AG04449 (cell line): ENCODE results near the gene ATP5F1E.

Experiments used
- CTCF ChIA-PET: fragments of 350-600 bp; formaldehyde crosslinking; extraction: SDS; loops from one replicate; lab custom pipeline; 2021; ENCODE audit warnings: antibody characterized with exemption; lab: Yijun Ruan, JAX
- POLR2A ChIA-PET: fragments of 400-600, 350-600 bp; formaldehyde crosslinking; extraction: SDS; loops from one replicate; lab custom pipeline; 2020; ENCODE audit warnings: antibody characterized with exemption, inconsistent platforms; lab: Yijun Ruan, JAX
- DNase-seq: peaks from one replicate; pipeline ENCODE4 v3.0.0-alpha.2; 2010; ENCODE audit warnings: low read depth, low spot score
- H3K4me3 ChIP-seq: 2 replicates; pipeline ENCODE4 v1.5.1; 2011; ENCODE audit warnings: low read depth, mild to moderate bottlenecking, control low read depth, low read length
- TF ChIP-seq, protein P1 (sequence below): IDR thresholded peaks from one replicate; pipeline ENCODE4 v1.5.1; 2011; ENCODE audit warnings: mild to moderate bottlenecking, moderate library complexity, low read length, control low read depth, inconsistent platforms; ENCODE audit not compliant: insufficient read depth; ENCODE audit errors: missing control alignments

ATP5F1E gene

DNA sequence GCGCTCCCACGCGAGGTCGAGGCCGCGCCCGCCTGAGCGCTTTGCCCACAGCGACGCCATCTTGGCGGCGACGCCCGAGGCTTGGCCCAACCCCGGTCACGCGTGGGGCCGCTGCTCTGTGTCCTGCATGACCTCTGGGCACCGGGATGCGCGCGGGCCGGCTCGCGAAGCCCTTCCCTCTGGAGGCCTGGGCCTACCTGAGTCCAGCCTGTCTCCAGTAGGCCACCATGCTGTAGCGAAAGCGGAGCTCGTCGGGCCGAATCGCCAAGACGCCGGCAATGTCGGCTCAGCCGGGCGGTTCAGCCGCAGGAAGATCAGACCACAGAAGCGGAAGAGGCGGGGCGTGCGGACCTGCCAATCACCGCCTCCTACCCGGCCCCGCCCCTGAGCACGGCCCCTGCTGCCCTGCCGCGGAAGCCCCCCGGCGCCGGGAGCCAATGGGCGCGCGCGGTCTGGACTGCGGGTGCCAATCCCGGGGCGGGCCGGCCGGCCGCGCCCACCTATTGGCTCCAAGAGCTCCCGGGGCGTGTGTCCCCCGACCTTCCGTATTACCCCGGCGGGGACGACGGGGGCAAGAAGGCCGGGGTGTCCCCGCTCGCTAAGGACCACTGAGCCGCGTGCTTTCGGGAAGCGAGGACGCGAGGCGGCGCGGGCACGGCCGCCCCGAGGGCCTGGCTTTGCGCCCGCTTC, at the start of gene ATP5F1E:
Gene ATP5F1E, minus strand, starts transcription at position 313 of the 690 bp plus-strand sequence. Its CDS starts 84 bp downstream, at position 229.
- ChIA-PET POLR2A (interaction anchor here (0.6 to 1.8 kb wide), 18 partner anchors 8 to 458 kb away, joined by 3 to 13 read pairs (median 4); partner anchors contain the start of genes PRELID3B and TUBB1), CTCF (interaction anchor here (0.8 to 2.1 kb wide), 9 partner anchors 9 to 162 kb away, joined by 3 to 8 read pairs (median 3); no protein-coding TSS in a partner anchor)
- no peak for DNase-seq
- peak within 1 kb of the TSS; percentile 79 for H3K4me3 ChIP-seq
- TF ChIP-seq, protein P1, sequence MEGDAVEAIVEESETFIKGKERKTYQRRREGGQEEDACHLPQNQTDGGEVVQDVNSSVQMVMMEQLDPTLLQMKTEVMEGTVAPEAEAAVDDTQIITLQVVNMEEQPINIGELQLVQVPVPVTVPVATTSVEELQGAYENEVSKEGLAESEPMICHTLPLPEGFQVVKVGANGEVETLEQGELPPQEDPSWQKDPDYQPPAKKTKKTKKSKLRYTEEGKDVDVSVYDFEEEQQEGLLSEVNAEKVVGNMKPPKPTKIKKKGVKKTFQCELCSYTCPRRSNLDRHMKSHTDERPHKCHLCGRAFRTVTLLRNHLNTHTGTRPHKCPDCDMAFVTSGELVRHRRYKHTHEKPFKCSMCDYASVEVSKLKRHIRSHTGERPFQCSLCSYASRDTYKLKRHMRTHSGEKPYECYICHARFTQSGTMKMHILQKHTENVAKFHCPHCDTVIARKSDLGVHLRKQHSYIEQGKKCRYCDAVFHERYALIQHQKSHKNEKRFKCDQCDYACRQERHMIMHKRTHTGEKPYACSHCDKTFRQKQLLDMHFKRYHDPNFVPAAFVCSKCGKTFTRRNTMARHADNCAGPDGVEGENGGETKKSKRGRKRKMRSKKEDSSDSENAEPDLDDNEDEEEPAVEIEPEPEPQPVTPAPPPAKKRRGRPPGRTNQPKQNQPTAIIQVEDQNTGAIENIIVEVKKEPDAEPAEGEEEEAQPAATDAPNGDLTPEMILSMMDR = no peak

DNA sequence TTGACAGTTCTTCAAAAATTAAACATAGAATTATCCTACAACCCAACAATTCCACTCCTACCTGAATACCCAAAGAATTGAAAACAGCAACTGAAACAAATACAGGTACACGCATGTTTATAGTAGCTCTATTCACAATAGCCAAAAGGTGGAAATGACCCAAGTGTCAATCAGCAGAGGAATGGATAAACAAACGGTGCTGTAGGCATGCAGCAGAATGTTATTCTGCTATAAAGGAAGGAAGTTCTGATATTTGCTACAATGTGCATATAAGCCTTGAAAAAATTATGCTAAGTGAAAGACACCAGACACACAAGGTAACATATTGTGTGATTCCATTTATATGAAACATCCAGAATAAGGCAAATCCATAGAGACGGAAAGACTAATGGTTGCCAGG, 48.9 kb upstream of the ATP5F1E start:
- TF ChIP-seq, protein P1 = no peak
- ChIA-PET CTCF (interaction anchor here (1.1 to 1.3 kb wide), 2 partner anchors 10 to 24 kb away, joined by 4 read pairs; no protein-coding TSS in a partner anchor), POLR2A (no interaction called here)
- no peak overlapping the region for H3K4me3 ChIP-seq
- no peak for DNase-seq

DNA sequence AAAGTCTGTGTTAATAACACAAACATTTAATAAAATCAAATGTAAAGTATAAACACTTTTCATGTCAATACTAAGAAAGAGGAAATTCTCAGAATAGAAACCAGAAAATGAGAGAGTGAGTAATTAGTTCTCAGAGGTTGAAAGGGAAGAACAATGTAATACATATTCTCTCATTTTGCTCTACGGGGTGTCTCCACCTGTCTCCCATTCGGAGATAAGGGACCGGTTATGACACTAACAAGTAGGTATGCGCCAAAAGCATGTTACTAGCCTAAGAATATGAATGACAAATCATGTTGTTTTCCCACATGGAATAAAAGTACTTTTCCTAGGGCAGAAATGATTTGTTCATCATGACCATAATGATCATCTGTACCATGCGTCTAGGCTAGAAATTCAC, 46.1 kb upstream of the ATP5F1E start:
- ChIA-PET POLR2A (no interaction called here), CTCF (no interaction called here)
- TF ChIP-seq, protein P1 = no peak
- DNase-seq = no peak
- no peak overlapping the region for H3K4me3 ChIP-seq

DNA sequence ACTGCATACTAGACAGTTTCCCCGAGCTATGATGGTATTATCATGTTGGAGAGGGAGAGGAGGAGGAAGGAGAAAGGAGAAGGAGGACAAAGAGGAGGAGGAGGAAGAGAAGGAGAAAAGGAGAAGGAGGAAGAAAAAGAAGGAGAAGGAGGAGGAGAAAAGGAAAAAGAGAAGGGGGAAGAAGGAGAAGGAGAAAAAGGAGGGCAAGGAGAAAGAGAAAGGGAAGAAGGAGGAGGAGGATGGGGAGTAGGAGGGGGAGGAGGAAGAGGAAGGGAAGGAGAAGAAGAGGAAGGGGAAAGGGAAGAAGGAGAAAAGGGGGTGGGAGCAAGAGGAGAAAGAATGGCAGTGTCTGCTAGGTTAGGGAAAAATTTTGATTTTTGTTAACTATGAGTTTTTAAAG, 45.6 kb upstream of the ATP5F1E start:
- H3K4me3 ChIP-seq = no peak overlapping the region
- TF ChIP-seq, protein P1 = no peak
- ChIA-PET POLR2A (no interaction called here), CTCF (interaction anchor here (0.7 kb wide), 1 partner anchor 9 kb away, joined by 3 read pairs; no protein-coding TSS in a partner anchor)
- no peak for DNase-seq

DNA sequence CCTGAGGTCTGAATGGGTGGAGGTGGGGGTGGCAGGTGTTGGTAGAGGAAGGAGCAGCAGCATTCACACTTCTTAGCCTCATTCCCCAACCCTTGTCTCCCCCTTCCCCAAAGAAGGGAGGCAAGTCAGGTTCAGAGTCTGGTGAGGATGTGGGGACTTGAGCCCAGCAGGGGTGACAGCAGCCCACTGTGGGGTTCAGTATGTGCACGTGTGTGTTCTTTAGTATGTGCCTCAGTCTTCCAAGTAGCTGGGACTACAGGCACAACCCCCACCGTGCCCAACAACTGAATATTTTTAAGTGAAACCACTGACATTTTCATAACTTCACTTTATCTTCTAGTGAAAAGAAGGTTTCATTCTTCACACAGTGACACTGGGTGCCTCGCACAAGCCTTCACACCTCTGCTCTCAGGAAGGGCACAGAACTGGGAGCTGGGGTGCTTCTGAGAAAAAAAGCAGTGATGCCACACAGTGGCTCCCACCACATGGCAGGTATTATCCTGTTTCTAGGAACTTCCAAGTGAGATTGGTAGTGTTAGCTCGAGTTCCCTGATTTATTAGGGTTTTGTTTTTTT, 43.9 kb upstream of the ATP5F1E start:
- H3K4me3 ChIP-seq = no peak overlapping the region
- no peak for DNase-seq
- ChIA-PET POLR2A (no interaction called here), CTCF (interaction anchor here (1.0 to 1.2 kb wide), 3 partner anchors 11 to 206 kb away, joined by 3 read pairs; no protein-coding TSS in a partner anchor)
- TF ChIP-seq, protein P1 = no peak

DNA sequence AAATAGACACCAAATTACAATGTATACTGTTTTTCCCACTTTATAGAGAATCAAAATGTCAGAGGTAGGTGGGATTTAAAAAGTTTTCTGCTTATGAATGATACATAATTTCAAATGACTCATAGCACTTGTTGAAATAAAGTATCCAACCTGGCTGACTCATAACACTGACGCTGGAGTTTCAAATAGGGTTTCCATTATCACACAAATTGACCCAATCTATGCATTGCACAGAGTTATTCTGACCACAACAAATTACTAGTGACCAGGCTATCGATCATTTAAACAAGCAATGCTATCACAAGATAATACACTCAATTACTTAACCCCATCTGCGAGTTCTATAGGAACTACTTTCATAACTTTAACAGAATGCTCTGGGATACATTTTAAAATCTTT, 42.3 kb upstream of the ATP5F1E start:
- H3K4me3 ChIP-seq = no peak overlapping the region
- POLR2A ChIA-PET = no interaction called here
- DNase-seq = no peak

More for the DNA sequence above, 42.3 kb upstream of the ATP5F1E start:
- CTCF ChIA-PET = interaction anchor here (1.0 kb wide), 1 partner anchor 398 kb away, joined by 3 read pairs; no protein-coding TSS in a partner anchor
- TF ChIP-seq, protein P1 = no peak
